Measurements from ENCODE around the gene CBX5.
"Not testable (repeated sequence)": the region's sequence is repeated elsewhere in the genome, so short reads cannot be mapped to it uniquely, and the experiment has no call there.

The CBX5 gene

DNA sequence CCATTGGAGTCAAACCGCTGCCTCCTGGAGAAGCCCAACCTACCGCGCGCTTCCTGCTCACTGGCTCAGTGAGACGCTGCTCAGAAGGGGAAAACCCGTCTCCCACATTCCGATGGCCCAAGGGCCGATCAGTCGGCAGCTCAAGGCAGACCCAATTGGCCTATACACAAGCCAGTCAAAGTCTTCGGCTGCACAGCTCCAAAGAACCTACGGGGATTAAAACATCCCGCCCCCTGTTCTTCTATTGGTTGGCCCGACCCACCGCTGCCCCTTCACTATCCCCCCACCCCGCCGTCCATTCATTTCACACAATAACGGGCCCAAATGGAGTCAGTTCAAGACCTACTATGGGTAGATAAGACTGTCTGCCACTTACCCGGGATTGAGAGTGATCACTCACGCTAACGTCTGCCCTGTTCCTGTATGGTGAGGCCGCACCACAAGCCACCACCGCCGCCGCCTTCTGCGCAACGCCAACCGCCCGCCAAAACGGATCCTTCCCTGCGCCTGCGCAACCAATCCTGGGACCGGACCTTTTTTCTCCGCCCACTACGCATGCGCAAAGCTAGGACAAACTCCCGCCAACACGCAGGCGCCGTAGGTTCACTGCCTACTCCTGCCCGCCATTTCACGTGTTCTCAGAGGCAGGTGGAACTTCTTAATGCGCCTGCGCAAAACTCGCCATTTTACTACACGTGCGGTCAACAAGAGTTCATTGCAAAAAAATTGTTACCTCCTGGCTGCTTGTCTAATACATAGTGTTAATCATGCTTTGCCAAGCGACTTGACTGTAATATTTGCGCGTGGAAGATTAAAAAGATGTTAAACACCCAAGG lies at the start of gene CBX5:
TSS of gene CBX5 (minus strand) at position 491 of the 836 bp plus-strand sequence. CDS start 22,472 bp downstream, outside the sequence.
- peak within 1 kb of the TSS; percentile 74 for H3K4me3 ChIP-seq (ENCODE audit: control insufficient read depth, low read depth, low read length)
- TF ChIP-seq, protein P1, sequence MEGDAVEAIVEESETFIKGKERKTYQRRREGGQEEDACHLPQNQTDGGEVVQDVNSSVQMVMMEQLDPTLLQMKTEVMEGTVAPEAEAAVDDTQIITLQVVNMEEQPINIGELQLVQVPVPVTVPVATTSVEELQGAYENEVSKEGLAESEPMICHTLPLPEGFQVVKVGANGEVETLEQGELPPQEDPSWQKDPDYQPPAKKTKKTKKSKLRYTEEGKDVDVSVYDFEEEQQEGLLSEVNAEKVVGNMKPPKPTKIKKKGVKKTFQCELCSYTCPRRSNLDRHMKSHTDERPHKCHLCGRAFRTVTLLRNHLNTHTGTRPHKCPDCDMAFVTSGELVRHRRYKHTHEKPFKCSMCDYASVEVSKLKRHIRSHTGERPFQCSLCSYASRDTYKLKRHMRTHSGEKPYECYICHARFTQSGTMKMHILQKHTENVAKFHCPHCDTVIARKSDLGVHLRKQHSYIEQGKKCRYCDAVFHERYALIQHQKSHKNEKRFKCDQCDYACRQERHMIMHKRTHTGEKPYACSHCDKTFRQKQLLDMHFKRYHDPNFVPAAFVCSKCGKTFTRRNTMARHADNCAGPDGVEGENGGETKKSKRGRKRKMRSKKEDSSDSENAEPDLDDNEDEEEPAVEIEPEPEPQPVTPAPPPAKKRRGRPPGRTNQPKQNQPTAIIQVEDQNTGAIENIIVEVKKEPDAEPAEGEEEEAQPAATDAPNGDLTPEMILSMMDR (IDR thresholded peaks at IDR 0.05; ENCODE audit: control insufficient read depth, insufficient read depth, low read depth, low read length, missing control alignments), result no peak
- DNase-seq (ENCODE audit: low read depth), result peak; percentile 100

DNA sequence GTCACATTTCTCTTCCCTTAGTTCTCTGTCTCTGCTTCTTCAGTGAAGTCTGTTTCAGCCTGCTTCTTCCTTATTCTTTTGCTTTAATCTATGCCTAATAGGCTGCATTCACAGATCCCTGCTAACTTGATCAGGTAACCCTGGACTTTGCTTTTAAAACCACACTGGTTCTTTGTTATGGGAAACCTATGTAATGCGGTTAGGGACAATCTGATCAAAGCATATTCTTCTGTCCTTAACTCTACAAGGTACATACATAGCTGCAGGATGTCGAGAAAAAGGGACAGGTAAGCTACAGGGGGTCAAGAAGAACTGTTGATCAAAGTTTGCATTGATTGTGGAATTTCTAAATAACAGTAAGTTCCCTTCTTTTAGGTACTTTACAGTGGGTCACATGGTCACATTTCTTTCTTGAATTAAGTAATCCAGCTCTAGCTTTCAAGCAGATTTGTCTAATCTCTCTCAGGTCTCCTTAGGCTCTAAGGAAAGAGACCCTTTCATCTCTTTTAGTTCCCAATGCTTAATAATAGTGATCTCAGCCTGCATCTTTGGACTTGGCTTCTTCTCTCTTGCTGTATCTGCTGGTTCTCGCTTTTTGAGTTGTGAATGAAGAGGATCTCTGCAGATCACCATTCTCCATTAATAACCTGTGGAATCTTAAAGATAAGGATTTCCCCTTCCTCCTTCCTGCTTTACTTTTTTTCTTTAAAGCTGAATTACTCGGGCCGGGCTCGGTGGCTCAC lies 48.8 kb upstream of the CBX5 start:
- no peak for DNase-seq (ENCODE audit: low read depth)
- no peak overlapping the region for H3K4me3 ChIP-seq (ENCODE audit: control insufficient read depth, low read depth, low read length)
- TF ChIP-seq, protein P1 (IDR thresholded peaks at IDR 0.05; ENCODE audit: control insufficient read depth, insufficient read depth, low read depth, low read length, missing control alignments), result no peak

DNA sequence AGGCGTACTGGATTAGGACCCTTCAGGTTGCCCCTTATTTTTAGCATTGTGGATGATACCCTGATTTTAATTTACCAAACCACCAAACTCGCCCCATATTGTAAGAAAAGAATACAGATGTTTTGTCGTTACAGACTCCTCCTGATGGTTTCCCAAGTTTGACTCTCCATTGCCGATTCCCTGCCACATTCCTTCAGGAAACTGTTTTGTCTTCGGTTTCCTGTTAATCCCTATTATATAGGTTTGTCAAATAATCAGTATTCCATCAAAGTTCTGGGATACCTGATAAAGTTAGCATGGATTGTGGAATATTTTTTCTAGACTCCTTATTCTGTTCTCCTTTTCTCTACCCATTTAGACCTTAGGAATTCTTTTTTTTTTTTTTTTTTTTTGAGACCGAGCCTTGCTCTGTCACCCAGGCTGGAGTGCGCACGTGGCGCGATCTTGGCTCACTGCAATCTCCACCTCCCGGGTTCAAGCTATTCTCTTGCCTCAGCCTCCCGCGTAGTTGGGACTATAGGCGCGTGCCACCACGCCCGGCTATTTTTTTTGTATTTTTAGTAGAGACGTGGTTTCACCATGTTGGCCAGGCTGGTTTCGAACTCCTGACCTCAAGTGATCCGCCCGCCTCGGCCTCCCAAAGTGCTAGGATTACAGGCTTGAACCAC lies 45.7 kb upstream of the CBX5 start:
- H3K4me3 ChIP-seq (ENCODE audit: control insufficient read depth, low read depth, low read length), result peak overlapping the region; percentile 82
- not testable (repeated sequence) for DNase-seq (ENCODE audit: low read depth)

DNA sequence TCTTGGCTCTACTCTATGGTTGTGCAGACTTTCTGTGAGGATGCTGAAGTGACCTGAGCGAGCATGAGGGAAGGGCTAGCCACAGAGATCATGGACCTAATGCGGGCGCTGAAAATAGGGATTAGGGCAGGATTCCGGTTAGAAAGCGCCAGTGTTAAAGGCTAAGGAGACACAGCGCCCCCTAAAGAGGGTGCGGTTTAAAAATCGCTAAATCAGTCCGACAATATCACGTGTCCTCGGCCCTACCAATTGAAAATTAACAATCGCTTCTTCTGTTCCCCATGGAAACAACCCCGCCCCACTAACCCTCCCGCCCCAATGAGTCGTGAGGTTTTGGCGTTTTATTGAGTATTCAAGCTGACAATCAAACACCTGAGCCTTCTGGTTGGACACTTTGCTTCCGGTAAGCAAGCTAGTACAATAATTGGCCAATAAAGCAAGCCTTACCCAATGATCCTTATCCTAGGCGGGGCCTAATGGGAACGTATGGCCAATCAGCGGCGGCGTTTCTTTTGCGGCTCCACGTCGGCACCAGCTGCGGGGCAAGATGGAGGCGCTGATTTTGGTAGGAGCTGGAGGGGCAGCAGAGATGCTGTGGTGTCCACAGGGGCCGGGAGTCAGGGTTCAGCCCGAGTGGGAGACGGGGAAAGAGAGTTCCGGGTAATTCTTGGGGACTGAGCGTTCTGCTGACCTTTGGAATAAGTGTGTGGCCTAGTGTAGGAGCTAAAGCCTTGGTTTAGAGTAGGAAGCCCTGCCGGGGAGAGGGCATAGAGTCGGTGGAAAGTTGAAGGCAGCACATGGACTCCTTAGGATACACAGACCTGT lies 44.9 kb upstream of the CBX5 start, which contains the start of gene COPZ1:
TSS of gene COPZ1 (plus strand) at position 515 of the 825 bp plus-strand sequence. CDS start at position 548, 33 bp downstream.
- DNase-seq (ENCODE audit: low read depth), result peak; percentile 100
- H3K4me3 ChIP-seq (ENCODE audit: control insufficient read depth, low read depth, low read length), result peak within 1 kb of the TSS; percentile 82
- TF ChIP-seq, protein P1 (IDR thresholded peaks at IDR 0.05; ENCODE audit: control insufficient read depth, insufficient read depth, low read depth, low read length, missing control alignments), result peak; percentile 78

DNA sequence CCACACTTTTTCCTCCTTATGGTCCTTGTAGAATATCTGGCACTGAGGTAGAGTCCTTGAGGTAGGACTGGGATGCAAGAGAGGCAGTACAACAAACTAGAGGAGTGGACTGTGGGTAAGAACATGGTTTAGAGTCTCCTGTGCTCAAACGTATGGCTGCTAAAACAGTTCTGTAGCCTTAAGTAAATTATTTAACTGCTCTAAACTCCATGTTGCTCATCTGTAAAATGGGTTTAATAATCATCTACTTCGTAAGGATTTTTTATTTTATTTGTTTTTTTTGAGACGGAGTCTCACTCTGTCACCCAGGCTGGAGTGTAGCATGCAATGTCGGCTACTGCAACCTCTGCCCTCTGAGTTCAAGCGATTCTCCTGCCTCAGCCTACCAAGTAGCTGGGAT lies 41.4 kb upstream of the CBX5 start:
- TF ChIP-seq, protein P1 (IDR thresholded peaks at IDR 0.05; ENCODE audit: control insufficient read depth, insufficient read depth, low read depth, low read length, missing control alignments), result no peak
- no peak for DNase-seq (ENCODE audit: low read depth)
- H3K4me3 ChIP-seq (ENCODE audit: control insufficient read depth, low read depth, low read length), result no peak overlapping the region

DNA sequence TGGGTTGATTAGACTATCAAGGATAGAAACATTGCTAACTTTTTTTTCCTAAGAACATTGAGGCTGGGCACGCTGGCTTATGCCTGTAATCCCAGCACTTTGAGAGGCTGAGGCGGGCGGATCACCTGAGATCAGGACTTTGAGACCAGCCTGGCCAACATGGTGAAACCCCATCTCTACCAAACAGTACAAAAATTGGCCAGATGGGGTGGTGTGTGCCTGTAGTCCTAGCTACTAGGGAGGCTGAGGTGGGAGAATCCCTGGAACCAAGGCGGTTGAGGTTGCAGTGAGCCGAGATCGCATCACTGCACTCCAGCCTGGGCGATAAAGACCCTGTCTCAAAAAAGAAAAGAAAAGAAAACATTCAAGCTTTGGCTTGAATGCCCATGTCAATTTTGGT lies 32.4 kb upstream of the CBX5 start:
- not testable (repeated sequence) for DNase-seq (ENCODE audit: low read depth); H3K4me3 ChIP-seq (ENCODE audit: control insufficient read depth, low read depth, low read length)

DNA sequence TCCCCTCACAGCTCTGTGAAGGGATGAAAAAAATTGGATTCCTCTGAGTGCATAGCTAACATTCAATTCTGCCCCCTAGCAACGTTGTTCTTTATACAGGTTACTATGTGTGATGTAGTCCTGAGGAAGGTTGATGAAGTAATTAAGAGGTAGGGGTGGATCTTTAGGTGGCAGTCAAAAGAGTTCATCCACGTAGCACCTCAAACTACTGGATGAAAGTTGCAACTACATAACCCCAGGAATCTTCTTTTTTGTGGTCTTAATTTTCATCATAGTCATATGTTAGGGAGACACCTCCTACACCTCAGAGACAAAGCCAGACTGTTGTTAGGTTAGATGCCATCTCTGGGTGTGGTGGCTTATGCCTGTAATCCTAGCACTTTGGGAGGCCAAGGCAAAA lies 31.1 kb upstream of the CBX5 start:
- TF ChIP-seq, protein P1 (IDR thresholded peaks at IDR 0.05; ENCODE audit: control insufficient read depth, insufficient read depth, low read depth, low read length, missing control alignments), result no peak
- no peak for DNase-seq (ENCODE audit: low read depth)
- H3K4me3 ChIP-seq (ENCODE audit: control insufficient read depth, low read depth, low read length), result no peak overlapping the region

Measured in AG09309 (cell line).